Stimulated activated CD8-positive, alpha-beta memory T cell treated with anti-CD3 and anti-CD28 coated beads, Interleukin-4, amount 100 ng/mL, for 4 hours (primary cell): ENCODE measurements around the gene CCL19.

Experiments
- DNase-seq, 2 donors: peaks; one replicate each; pipeline ENCODE4 v3.0.0-alpha.2; 2020; ENCODE audit warnings: low read depth in 2 of 2, low spot score in 1 of 2

The CCL19 gene

DNA sequence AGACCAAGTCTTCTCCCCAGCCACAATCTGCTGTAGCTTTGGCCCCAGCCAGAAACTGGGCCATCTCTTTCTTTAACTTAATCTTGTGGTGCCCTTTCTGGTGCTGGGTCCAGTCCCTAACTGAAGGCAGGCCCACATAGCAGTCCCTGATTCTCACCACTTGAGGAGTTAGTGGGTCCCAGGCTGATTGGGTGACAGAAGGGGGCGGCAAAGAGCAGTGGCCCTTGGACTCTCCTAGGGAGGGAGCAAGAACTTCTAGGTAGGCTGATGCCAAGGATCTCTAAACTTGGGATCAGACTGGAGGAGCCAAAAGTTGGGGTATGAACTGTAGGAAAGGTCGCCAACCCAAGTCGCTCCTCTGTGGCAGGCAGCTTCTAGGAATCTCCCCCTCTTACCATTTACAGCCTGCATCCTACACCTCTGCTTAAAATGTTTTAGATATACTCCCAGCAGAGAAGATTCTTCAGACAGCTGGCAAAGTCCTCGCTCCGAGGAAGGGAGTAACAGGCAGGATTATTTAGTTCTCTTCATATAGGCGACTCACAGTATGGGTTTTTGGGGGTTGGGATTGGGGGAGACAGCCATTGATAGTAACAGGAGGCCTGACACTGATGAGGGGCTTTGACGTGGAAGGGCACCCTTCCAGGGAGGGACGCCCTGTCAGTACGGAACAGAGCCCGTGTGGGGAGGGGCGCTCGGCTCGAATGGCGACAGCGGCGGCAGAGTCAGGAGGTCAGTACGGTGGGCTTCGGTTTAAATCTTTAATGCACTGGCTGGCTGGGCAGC is 26.6 kb downstream of the CCL19 start:
- peak; percentile 19 to 51 for DNase-seq

GRCh38 chr9:34663303-34663605 is 27.8 kb downstream of the CCL19 start:
- no peak for DNase-seq

DNA sequence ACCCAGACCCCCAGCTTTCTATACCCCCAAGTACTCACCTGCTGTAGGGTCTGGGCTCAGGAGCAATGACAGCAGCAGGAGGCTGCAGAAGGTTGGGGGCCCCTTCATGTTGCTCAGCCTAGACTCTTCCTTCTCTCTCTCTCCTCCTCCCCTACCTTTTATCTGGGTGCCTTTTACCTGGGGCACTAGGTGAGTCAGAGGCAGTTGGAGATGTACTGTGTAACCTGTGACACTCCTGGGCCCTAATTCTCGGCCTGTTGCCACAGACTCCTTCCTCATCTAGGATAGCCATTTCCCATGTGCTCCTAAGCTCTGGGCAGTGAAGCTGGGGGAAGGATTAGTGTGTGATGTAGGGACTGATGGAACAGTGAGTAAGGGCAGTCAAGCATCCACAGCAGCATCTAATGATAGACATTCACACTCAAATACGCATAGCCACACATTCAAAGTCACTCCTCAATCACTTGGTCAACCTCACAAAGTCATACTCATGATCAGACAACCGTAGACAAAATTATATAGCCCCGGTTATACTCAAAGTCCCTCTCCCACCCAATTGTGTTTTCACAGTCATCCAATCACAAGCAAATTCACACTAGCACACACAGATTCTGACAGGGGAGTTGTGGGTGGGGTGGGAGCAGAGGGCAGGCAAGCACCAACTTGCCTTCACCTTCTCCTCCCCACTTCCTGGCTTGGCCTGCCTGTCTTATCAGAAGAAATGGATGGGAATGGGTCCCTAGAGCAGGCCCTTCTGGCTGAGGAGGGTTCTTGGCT is 28.4 kb downstream of the CCL19 start, which contains the start of gene CCL27:
TSS of gene CCL27 (minus strand) at position 132 of the 777 bp plus-strand sequence. CDS start at position 108, 24 bp downstream.
- DNase-seq = no peak

DNA sequence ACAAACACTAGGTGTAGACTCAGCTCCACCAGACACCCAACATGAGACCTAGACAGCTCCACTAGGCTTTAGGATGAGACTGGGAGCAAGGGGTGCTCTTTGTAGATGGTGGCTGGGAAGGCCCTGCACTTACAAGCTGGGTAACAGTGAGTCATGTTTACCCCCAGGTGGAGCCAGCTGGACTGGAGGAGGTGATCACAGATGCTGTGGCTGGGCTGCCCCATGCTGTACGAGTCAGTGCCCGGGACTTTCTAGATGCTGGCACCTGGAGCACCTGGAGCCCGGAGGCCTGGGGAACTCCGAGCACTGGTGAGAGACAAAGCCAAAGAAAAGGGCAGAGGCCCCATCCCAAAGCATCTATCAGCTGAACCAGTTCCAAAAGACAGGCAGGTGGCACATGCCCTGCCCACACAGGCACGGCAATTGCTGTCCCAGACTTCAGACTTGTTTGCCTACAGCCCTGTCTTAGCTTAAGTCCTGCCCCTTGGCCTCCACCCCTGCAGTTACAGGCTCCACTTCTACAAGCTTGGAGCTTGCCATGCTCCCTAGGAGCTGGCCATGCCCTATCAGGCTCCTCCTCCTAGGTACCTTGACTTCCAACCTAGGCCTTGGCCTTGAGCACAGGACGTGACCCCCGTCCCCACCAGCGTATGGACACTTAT is 31.4 kb downstream of the CCL19 start:
- no peak for DNase-seq

DNA sequence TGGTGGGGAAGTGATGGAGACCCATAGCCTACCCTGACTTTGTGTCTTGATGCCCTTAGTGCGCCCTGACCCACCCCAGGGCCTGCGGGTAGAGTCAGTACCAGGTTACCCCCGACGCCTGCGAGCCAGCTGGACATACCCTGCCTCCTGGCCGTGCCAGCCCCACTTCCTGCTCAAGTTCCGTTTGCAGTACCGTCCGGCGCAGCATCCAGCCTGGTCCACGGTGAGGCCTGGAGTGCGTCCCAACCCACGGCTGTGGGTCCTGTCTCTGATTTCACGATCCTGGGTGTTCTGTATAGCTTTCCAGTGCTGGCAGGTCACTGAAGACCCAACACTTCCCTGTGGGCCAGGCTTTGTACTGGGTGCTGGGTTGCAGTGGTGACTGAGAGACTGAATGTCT is 32.6 kb downstream of the CCL19 start:
- no peak for DNase-seq

- no peak for DNase-seq
These were observed 34.1 kb downstream of the CCL19 start for GRCh38 chr9:34656992-34657391.

DNA sequence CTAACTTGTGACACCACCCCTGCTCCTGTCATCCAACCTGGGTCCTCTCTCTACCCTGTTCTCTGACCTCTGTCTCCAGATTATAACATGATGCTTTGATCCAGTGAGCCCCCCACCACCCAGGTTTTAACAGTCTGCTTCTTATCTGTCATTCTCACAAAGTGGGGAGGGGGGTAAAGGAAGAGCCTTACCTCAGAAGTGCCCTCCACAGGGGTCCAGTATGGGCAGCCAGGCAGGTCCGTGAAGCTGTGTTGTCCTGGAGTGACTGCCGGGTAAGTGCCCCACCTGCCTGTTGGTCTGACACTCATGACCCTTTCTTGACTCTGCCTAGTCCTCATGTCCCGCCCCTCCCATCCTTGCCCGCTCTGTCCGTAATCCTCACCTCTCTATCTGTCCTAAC is 35.7 kb downstream of the CCL19 start:
- DNase-seq = no peak

DNA sequence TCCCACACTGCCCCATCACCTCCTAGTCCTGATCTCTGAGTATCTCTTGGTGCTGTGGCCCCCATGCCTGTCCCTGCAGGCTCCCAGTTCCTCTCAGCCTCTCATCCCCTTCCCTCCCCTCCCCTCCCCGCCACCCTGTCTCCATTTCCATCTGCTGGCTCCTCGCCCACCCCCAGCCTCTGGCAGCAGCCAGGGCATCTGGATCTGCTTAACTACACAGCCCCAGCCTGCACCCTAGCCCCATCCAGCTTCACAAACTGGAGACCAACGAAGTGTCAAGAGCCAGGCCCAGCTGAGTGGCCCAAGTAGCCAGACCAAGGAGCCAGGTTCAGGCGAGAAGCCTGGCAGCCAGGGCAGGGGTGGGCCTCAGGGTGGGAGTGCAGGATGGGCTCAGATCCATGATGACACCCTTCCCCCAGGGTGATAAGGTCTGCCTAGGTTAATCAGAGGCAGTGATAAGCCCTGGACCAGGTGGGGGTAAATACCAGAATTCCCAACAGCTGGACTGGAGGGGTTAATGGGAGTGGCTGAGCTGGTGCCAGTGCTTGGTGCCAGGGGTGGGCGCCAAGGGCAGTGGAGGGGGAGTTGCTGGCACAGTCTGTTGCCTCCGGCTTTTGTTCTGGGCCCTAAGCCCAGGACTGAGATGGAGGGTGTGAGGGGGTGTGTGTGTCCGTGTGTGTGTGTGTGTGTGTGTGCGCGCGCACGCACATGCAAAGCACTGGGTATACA is 36.6 kb downstream of the CCL19 start:
- no peak for DNase-seq

- no peak for DNase-seq
These were observed 37.7 kb downstream of the CCL19 start for GRCh38 chr9:34653151-34654072.

DNA sequence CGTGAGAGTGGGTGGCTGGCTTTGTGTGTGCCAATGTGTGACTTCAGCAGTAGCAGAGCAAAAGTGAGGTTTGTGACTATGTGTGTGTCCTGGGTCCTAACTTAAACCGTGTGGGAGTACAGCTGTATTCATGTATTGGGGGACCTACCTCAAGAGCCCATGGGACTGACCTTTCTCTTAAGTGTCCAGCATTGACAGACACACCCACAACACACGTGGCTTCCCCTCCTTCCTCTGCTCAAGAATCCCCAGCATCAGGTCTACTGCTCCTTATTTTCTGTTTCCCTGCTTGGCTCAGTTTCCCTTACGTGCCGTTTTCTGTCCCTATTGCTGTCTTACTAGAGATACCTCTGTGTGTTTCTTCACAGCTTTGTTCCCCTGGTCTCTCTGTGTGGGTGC is 38.5 kb downstream of the CCL19 start:
- no peak for DNase-seq

DNA sequence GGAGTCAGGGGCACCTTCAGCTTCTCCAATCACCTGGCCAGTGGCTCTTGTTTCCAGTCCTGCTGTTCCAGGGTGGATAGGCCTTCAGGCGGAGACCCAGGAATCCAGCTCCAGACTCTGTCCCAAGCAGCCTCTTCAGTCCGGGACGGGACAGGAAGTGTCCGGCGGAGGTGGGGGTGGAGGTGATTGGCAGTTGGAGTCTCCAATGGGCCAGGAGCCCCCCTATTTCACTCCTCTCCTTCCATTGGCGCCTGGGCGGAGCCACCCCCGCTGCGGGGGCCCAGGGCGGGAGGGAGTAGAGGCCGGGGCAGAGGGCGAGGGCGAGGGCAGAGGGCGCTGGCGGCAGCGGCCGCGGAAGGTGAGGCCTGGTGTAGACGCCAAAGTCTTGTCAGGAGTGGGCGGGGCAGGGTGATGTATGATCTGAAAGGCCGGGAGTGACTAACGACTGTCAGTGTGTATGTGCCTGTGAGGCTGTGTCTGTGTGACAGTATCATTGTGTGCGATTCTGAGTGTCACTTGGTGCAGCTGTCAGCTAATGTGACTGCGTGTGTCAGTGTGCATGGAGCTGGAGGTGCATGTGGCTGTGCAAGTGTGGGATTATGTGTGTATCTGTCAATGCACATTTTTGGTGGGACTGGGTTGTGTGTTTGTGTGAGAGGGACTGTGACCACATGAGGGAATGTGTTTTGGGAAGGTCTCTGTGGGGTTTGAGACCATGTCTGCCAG is 39.0 kb downstream of the CCL19 start, which contains the start of gene IL11RA:
TSS of gene IL11RA (plus strand) at position 310 of the 726 bp plus-strand sequence. CDS start 3,033 bp downstream, outside the sequence.
- DNase-seq = peak in 1 of 2 donors; percentile 17

- DNase-seq = no peak
These were observed 39.8 kb downstream of the CCL19 start for GRCh38 chr9:34651321-34651720.

DNA sequence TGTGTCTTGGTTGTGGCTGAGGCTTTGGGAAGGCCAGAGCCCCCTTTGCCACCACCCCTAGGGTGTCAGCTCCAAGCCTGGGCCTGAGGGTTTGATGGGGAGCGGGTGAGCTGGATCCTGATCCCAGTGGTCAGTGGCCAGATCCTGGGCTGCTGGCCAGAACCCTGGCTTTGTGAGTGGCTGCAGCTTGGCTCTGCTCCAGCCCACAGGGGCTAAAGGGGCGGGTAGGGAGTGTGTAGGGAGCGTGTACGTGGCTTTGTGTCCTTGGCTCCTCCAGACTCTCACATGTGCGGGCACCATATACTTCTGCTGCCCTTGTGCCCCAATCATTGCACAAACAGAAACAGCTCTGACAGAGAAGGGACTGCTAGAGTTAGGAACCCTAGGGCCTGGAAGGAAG is 40.3 kb downstream of the CCL19 start:
- DNase-seq = no peak

DNA sequence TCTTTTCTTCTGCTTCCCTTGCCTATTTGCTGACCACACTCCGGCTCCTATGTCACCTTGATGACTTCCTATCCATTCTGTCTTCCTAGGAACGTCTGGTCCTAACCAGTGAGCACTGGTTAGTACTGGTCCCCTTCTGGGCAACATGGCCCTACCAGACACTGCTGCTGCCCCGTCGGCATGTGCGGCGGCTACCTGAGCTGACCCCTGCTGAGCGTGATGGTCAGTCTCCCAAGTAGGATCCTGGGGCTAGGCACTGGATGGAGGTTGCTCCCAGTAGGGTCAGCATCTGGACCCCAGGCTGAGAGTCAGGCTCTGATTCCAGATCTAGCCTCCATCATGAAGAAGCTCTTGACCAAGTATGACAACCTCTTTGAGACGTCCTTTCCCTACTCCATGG is 42.4 kb downstream of the CCL19 start:
- no peak for DNase-seq

DNA sequence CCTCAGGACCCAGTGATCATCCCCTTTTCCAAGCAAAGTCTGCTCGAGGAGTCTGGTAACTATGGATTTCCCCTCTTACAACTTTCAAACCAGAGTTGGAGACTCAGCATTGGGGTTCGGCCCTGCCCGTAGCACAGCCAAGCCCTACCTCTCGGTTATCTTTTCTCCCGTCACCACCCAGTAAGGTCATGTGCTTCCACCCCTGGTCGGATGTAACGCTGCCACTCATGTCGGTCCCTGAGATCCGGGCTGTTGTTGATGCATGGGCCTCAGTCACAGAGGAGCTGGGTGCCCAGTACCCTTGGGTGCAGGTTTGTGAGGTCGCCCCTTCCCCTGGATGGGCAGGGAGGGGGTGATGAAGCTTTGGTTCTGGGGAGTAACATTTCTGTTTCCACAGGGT is 43.4 kb downstream of the CCL19 start:
- no peak for DNase-seq

- no peak for DNase-seq
These were observed 44.0 kb downstream of the CCL19 start for GRCh38 chr9:34647084-34647403.

DNA sequence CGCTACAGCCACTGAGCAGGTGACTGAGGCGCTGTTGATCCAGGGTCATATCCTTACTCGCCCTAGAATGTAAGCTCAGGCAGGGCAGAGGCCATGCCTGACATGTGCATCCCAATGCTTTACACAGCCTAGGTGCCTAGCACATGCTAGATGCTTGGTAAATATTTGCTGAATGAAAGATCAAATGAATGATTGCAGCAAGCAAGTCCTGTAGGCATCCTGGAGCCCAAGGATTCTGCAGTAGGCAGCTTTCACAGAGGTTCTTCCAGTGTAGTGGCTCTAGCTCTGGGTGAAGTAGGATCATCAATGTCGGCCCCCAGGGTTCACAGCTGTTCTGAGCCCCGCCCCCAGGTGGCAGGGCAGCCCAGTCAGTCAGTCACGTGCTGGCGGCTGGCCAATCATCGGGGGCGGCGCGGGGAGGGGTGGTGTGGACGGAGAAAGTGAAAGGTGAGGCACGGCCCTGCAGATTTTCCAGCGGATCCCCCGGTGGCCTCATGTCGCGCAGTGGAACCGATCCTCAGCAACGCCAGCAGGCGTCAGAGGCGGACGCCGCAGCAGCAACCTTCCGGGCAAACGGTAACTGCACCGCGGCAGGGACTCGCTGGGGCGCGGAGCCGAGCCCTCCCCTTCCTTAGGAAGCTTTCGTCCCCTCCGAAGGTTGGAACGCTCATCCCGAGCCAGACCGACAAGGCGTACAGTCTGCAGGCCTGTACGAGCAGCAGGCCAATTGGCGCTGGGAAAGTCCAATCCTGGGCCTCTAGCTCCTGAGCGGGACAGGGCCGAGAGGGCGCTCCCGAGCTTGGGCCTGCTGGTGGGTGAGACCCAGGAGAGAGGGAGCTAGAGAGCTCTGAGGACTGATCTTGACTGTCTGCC is 44.6 kb downstream of the CCL19 start, which contains the start of gene GALT:
TSS of gene GALT (plus strand) at position 465 of the 873 bp plus-strand sequence. CDS start at position 495, 30 bp downstream.
- peak; percentile 93 to 96 for DNase-seq

GRCh38 chr9:34644766-34645314 is 46.2 kb downstream of the CCL19 start:
- DNase-seq = no peak
